K562 (cell line): Measurements from ENCODE around the gene MGST2. TPM values are rescaled to one million over a fixed set of nuclear protein-coding genes. Genes with fewer than 3 reads are reported as not detected.

Experiments
- polyA plus RNA-seq, 8 experiments: library from polyadenylated mRNA; depleted of rRNA in 4 of 8; stranded (reverse) in 5 of 8; unstranded in 3 of 8; fragments of >200 nt; fragmentation: Nextera tagmentation in 2 of 8; fragmentation: Illumina TruSeq in 1 of 8; extraction: Ambion mirVana in 2 of 8; extraction: Trizol in 1 of 8; gene quantifications; 2 replicates each; pipeline versions ENCODE4 v1.2.1 to v1.2.3, GENCODE V29; 2011 to 2014; ENCODE audit warnings: inconsistent platforms in 1 of 8, missing spikeins in 1 of 8
- total RNA-seq, 7 experiments: library from RNA; depleted of rRNA in 6 of 7; stranded (reverse); fragments of >200 nt in 6 of 7; fragmentation: Illumina TruSeq in 2 of 7; extraction: Trizol in 2 of 7; gene quantifications; 2 replicates each; pipeline versions ENCODE4 v1.2.1 to v1.2.3, GENCODE V29; 2011 to 2021; ENCODE audit warnings: low replicate concordance in 1 of 7

Gene MGST2
- total and polyA plus RNA-seq, 9 of the 15 experiments (the other 6 are each of a cell fraction or from before 2014, with no cell fraction given) = 38.7 to 115 (median 84.6) TPM

Other genes with a start within 250 kb of the MGST2 start
- 2.3 and 3.0 TPM in 2 replicates for gene RAB33B, start 211.7 kb upstream of the MGST2 start, total RNA-seq (2014; rRNA removed)
- 3.7 and 3.9 TPM in 2 replicates for gene RAB33B, start 211.7 kb upstream of the MGST2 start, total RNA-seq (2014; rRNA removed; fragmentation: Illumina TruSeq; extraction: Trizol)
- gene RAB33B, start 211.7 kb upstream of the MGST2 start, total RNA-seq (2015; rRNA removed; fragmentation: Illumina TruSeq; extraction: Trizol) = 2.6 and 3.5 TPM in 2 replicates
- 2.6 and 2.7 TPM in 2 replicates for gene RAB33B, start 211.7 kb upstream of the MGST2 start, total RNA-seq (2021)
- gene RAB33B, start 211.7 kb upstream of the MGST2 start, polyA plus RNA-seq (2011; rRNA removed) = 3.7 and 4.0 TPM in 2 replicates
- gene RAB33B, start 211.7 kb upstream of the MGST2 start, polyA plus RNA-seq (2014; fragmentation: Illumina TruSeq; extraction: Trizol) = 2.6 and 3.5 TPM in 2 replicates
- gene RAB33B, start 211.7 kb upstream of the MGST2 start, polyA plus RNA-seq (2014; fragmentation: Nextera tagmentation; extraction: Ambion mirVana) = 1 to 10 TPM; 1.8 to 3.3 TPM
- gene RAB33B, start 211.7 kb upstream of the MGST2 start, polyA plus RNA-seq (2014; rRNA removed) = 1.7 and 2.6 TPM in 2 replicates
- gene SETD7, start 109.6 kb upstream of the MGST2 start, total RNA-seq (2014; rRNA removed) = 1.8 and 2.0 TPM in 2 replicates
- 2.0 and 2.3 TPM in 2 replicates for gene SETD7, start 109.6 kb upstream of the MGST2 start, total RNA-seq (2014; rRNA removed; fragmentation: Illumina TruSeq; extraction: Trizol)
- gene SETD7, start 109.6 kb upstream of the MGST2 start, total RNA-seq (2015; rRNA removed; fragmentation: Illumina TruSeq; extraction: Trizol) = 1.7 and 1.8 TPM in 2 replicates
- 1.7 and 2.4 TPM in 2 replicates for gene SETD7, start 109.6 kb upstream of the MGST2 start, total RNA-seq (2021)
- 0.38 and 0.60 TPM in 2 replicates for gene SETD7, start 109.6 kb upstream of the MGST2 start, polyA plus RNA-seq (2011; rRNA removed)
- 1.9 and 2.1 TPM in 2 replicates for gene SETD7, start 109.6 kb upstream of the MGST2 start, polyA plus RNA-seq (2014; fragmentation: Illumina TruSeq; extraction: Trizol)
- gene SETD7, start 109.6 kb upstream of the MGST2 start, polyA plus RNA-seq (2014; fragmentation: Nextera tagmentation; extraction: Ambion mirVana) = under 1 TPM; 0.37 to 0.60 TPM
- 0.98 and 1.6 TPM in 2 replicates for gene SETD7, start 109.6 kb upstream of the MGST2 start, polyA plus RNA-seq (2014; rRNA removed)